Measurements from ENCODE around the gene MUC5B.

Gene MUC5B

DNA sequence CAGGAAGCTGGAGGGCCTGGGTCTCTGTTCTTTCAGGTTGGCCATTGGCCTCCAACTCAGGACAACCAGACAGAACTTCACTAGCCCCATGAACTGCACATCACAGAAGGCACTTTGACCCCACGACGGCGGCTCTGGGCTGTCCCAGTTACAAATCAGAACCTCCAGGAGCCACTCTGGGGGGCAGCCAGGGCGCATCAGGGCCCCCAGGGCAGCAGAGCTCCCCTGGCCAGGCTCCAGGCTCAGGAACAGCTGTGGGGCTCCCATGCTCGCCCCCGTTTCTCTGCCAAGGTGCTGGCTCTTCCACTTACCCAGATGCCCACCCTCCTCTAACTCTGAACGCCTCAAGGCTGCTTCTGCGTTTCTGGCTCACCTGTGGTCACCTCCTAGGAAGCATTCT lies 61.0 kb downstream of the MUC5B start:
- DNase-seq (ENCODE audit: low spot score), result no peak

DNA sequence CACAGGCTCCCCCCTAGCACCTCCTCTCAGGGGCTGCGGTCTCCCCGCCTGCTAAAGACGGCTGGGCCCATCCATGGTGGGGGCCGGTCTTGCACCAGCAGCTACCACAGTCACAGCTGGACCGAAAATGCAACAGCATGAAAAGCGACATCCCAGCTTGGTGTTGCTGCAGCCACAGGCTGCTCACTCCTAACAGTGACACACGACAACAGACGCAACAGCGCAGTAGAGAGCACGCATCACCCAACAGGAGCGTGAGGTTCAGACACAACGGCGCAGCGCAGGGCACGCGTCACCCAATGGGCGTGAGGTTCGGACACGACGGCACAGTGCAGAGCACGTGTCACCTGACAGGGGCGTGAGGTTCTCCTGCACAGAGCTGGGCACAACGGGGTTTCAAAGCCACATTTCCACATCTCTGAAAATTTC lies 62.5 kb downstream of the MUC5B start:
- no peak for DNase-seq (ENCODE audit: low spot score)

DNA sequence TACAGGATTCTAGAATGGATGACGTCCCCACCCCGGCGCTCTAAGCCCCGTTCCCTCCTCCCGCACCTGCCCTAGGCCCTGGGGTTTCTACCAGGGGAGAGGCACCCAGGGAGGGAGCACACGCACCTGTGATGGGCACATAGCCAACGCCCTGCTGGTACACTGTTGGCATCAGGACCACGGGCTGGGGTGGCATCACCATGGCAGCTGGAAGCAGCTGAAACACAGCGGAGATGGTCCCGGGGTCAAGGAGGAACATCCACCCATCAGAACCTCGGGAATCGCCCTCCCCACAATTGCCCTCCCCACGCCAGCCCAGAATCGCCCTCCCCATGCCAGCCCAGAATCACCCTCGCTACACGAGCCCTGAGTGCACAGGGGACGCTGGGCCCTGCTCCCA lies 63.0 kb downstream of the MUC5B start:
- no peak for DNase-seq (ENCODE audit: low spot score)

DNA sequence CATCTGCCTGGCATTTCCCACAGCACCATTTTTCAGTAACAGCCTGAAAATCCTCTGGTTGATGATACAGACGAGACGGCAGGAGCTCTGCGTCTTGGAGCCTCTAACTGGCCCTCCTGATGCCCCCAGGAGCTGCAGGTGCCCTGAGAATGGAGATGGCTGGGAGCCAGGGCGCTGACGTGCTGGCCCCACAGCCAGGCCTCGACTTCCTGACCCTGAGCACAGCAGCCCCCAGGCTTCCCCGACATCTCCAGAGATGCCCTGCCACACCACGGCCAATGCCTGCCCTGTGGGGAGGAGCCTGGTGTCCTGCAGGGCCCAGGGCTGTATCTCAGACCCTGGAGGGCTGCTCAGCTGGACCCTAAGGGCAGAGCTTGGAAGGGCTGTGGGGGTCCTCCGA lies 65.1 kb downstream of the MUC5B start:
- no peak for DNase-seq (ENCODE audit: low spot score)

DNA sequence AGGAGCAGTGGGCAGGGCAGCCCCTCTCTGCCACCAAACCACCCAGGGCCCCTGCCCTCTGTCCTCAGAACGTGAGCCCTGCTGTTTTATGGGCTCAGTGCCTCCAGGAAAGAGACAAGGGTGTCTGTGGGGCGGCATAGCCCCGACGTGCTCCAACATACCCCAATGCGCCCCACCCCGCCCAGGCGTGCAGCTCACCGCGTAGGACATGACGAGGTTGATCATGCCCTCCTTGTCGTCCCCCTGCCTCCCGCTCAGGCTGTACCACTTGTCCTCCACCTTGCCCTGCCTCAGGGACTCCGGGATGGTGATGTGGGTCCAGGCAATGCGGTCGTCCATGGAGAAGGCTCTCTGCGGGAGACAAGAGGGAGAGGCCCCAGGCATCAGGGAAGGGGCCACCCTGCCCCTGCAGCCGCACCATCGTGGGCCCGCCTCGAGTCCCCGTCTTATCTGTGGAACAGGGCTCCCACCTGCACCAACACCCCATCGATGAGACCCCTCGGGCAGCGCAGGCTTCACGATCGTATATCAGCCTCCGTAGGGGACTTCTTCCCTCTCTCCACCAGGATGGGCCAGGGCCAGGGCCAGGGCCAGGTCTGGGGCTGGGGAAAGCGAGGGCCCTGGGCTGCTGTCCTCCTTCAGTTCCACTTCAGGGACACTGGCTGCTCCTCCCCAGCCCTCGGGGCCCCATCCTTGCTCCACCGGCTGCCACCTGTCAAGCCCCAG lies 65.7 kb downstream of the MUC5B start:
- DNase-seq (ENCODE audit: low spot score), result no peak

DNA sequence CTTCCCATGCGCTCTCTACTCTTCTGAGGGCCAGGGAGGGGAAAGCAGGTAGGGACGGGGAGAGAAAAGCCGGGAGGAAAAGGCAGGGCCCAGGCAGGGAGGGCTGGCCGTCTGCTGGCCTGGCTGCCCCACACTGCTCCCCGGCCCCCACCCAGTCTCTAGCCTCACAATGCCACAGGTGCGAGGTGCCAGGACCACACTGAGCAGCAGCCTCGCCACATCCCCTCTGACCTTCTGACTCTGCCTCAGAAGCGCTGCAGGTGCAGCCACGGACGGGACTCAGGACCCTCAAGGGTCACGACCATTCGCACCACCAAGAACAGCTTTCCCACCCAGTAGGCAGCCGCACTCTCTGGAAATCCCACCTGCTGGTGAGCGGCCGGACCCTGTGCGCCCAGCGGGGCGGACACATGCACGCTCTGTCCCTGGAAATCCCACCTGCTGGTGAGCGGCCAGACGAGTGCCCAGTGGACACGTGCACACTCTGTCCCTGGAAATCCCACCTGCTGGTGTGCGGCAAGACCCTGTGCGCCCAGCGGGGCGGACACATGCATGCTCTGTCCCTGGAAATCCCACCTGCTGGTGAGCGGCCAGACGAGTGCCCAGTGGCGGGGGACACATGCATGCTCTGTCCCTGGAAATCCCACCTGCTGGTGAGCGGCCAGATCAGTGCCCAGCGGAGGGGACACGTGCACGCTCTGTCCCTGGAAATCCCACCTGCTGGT lies 66.5 kb downstream of the MUC5B start:
- DNase-seq (ENCODE audit: low spot score), result no peak

DNA sequence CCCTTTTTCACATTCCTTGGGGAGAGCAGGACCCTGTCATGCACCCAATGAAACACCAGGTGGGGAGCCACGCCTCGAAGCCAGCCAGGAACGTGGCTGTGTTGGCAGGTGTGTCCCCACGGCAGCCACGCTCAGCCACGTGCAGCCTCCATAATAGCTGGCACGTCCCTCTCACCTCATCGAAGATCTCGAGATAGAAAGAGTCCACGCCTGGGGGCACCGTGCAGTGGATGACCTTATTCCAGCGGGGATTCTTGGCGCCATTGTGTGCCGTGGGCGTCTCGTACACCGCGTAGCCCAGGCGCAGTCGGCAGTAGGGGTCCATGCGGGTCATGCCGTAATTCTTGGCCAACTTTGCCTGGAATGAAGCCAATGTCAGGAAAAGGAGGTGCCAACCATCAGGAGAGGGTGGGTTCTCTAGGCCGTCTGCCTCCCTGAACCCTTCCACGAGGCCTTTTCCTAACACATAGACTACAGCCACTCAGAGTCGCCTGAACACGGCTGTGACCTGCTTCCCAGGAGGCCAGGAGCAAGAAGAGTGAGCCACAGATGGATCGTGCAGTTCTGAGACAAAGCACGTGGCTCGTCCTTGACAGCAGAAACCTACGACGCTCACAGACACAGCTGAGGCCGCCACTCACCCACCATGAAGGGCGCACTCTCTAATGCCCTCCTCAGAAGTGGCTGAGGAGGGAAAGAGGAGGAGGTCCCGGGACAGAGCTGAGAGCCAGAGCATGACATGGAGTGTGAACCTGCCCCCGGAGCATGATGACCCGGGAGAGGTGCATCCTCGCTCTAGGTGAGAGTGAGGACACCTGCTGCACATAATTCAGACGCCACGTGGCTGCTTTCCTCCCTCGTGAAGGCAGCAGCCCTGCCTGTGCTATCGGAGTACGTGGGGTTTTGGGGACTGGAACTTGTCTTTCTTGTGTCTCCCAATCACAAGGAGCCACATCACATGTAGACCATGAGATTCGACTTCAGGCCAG lies 67.5 kb downstream of the MUC5B start:
- no peak for DNase-seq (ENCODE audit: low spot score)

DNA sequence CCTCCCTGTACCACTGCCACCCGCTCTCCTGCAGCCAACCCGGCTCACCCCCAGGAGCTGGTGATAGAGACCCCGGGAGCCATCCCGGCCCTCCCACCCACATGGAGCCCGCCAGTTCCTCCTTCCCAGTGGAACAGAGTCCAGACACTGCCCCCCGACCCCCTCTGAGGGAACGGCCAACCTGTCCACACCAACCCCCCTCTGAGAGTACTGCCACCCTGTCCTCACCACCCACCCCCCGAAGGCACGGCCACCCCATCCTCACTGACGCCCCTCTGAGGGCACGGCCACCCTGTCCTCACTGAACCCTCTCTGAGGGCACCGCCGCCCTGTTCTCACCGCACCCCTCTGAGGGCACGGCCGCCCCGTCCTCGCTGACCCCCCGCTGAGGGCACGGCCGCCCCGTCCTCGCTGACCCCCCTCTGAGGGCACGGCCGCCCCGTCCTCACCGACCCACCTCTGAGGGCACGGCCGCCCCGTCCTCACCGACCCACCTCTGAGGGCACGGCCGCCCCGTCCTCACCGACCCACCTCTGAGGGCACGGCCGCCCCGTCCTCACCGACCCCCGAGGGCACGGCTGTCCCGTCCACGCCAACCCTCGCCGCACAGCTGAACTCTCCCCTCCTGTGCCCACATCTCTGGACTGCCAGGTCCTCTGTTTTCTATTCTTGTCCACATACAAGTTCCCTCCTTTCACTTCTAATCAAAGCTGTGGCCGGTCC lies 68.6 kb downstream of the MUC5B start:
- DNase-seq (ENCODE audit: low spot score), result no peak

DNA sequence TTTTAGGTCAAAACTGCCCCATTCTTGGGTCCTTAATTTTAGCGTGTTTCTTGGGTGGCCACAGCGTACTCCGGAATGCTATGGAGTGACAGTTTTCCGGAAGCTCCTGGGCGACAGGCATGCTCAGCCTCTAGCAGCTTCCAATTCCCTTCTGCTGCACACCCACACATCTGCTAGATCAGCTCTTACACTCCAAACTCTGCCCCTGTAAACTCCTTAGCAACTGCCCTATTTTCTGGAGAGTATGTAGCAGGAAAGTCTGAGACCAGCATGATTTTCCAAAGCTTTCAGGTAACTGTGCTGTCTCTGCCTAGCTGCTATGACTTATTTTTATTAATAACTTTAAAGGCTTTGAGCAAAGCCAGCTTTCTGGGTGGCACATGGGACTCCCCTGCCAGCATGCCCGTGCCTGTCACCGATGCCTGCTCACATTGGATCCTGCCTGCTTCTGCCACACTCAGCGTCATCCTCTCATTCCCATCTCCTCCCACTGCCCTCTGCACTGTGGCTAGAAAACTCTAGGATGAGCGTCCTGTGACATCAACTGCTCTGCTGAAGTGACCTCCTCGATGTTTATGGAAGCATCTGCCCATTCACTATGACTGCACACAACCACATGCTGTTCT lies 69.3 kb downstream of the MUC5B start:
- no peak for DNase-seq (ENCODE audit: low spot score)

DNA sequence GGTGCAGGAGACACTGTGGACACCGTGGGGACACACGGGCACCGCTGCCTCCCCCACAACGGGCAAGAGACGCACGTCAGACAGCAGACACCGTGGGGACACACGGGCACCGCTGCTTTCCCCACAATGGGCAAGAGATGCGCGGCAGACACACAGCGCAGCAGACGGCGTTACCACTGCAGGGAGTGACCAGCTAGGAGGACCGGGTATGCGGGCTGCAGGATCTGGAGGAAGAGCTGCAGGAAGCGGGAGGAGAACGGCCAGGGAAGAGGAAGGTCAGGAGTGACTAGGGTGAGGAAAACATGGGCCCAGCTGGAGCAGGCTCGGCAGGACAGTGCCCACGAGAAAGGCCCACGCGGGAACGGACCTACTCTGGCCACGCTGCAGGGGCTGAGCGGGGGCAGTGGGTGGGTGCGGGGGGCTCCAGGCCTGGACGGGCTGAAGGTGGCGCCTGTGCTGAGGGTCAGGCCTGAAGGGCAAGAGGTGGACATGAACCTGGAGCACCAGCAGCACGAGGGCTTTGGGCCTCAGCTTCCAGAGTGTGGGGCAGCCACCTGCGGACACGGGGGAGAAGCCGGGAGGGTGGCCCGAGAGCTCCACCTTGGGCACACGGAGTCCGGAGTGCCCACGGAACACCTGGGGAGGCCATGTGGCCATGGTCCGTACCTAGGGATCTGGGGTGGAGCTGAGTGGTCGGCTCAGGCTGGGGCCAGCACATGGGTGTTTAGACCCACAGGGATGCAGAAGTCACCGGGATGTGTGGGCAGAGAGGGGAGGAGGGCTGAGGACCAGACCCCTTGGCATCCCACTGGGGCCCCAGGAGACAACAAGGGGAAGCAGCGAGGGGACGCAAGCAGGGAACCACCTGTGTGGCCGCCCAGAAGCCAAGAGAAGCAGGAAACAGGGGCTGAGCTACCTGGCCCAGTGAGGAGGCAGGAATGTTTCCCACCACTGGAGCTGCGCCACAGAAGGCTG lies 70.1 kb downstream of the MUC5B start:
- DNase-seq (ENCODE audit: low spot score), result no peak

DNA sequence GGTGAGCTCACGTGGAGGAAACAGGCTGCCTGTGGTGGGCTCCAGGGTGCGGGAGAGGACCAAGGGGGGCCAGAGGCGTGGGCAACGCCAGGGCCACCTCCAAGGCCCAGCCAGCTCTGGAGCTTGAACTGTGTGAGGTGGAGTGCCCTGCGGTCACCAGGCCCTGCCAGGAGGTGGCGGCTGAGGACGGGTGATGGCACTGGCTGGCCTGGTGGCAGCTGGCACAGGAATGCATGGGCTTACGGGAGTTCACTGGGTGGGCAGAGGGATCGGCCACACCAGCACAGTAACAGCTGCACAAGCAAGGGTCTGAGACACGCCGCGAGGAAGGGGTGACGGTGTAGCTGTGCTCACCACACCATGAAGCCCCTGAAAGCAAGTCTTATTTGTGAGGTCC lies 70.8 kb downstream of the MUC5B start:
- peak; percentile 58 for DNase-seq (ENCODE audit: low spot score)

DNA sequence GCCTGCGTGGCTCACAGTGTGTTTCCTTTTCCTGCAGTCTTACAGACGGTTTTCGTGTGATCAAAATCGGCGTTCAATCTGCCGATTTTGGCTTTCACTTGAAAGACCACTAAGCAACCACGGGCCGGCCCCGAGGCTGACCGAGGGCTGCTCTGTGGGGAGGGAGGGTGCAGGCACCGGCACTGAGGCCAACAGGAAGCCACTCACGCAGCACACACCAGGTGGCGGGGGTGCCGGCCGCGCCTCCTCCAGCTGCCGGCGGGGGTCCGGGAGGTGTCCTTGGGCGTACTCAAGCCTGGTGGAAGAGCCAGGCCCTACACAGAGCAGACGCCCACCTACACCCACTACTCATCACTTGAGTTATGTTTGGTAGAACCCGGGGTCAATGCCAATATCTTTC lies 72.2 kb downstream of the MUC5B start:
- DNase-seq (ENCODE audit: low spot score), result no peak

DNA sequence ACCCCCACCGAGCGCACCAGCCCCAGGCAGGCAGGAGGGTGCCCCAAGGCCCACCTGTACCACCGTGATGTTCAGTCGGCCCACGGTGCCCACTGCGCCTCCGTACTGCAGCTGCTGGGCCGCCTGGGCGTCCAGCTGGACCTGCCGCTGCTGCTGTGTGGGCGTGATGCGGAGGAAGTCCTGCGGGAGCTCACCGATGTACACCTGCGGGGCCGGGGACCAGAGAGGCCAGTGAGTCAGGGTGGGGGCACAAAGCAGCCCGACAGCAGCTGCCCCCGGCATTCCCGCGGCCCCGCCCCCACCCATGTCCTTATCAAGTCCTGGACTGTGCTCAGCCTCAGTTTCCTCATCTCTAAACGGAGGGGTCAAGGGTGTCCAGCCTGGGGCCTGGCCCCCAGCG lies 72.7 kb downstream of the MUC5B start:
- no peak for DNase-seq (ENCODE audit: low spot score)

DNA sequence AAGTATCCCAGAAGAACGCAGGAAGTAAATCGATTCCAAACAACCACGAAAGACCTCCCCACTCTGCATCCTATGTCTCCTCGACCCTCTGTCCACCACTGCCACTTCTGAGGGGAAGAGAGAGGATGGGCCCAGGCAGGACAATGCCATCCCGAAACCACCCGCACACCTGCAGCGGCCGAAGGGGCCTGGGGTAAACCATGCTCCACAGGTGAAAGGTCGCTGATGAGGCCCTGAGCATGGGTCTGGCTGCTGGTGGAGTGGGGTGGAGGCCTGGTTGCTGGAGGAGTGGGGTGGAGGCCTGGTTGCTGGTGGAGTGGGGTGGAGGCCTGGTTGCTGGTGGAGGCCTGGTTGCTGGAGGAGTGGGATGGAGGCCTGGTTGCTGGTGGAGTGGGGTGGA lies 73.4 kb downstream of the MUC5B start:
- DNase-seq (ENCODE audit: low spot score), result no peak

DNA sequence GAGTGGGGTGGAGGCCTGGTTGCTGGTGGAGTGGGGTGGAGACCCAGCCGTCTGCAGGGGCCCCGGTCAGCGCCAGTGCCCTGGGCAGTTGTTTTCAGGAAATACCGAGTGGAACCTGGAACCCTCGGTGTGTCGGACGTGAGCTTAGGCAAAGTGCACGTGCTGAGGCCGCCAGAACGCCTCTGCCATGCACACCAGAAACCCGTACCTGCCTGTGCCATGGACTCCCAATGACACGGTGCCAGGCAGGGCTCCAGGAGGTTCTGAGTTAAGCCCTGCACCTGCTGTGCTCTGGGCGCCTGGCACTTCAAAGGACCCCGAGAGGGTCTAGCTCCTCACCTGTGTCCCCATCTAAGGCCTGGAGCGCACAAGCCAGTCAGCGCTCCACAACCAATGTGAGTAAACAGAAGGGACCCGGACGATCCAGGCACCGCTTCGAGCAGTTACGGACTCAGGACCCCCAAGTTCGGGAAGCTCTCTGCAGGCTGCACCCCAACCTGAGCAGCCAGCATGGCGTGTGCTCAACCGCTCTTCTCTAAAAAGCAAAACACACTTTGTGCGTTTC lies 74.2 kb downstream of the MUC5B start:
- no peak for DNase-seq (ENCODE audit: low spot score)

DNA sequence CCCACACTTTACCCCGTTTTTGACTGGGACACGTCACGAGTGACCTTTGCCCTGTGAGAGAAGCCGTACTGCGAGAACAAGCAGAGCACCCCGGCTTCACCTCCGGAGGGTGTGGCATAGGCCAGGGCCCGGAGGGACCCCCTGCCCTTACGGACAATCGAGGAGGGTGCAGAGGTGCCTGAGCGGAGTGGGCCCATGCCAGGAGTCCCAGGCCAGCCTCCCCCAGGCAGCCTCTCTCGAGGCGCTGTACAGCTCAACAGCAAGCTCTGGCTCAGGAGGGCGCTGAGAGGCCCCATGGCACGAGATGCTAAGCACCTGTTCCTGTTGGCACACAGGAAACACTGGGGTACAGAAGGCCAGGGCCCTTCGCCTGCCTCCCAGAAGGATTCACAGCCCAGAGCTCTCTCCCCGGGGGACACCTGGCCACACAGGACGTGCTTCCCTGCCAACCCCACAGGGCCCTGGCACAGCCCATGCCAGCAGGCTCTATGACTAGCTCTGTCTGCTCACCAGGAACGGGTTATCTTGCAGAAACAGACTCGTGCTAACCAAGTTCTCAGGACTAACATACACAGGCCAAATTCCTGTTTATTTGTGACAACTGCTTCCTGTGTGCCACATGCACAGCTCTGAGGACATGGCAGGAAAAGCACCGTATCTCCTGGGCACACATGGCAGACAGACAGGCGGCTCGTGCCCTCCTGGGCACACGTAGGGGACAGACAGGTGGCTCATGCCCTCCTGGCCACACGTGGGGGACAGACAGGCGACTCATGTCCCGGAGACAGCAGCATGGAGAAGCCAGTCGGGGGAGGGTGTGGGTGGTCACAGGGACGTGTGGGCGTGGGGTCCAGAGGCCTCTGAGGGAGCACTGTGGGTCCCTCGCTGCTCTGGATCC lies 75.0 kb downstream of the MUC5B start:
- peak; percentile 74 for DNase-seq (ENCODE audit: low spot score)

DNA sequence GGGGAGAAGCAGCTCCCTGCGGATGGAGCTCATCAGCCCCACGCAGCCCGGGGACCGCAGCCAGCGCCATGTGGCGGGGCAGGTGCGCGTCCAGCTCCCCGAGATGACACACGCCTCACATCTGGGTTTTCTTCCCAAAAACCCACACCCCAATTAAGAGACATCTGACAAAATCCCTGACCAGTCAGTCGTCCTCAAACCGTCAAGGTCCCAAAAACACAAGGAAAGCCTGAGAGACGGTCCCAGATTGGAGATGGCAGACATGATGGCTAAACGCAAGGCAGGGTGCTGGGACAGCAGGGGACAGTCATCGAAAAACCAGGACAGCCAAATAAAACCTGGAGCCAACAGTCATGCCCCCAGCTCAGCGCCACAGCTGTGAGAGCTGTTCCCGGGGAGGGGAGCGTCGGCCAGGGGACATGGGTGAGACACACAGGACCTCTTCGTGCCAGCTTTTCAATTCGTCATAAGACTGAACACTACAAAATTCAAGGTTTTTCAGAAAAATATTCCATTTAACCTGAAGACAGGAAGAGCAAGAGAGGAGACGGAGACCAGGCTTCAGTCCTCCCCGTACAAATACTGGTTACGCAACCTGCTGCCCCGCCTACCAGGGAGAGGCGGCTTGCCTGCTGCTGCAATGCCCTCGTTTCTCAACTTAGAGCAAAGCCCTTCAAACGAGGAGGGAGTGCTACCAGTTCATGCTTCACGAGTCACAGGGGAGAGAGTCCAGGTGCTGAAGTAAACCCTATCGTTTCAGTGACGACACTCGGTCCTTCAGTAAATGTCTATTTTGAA lies 76.0 kb downstream of the MUC5B start:
- DNase-seq (ENCODE audit: low spot score), result peak; percentile 92

DNA sequence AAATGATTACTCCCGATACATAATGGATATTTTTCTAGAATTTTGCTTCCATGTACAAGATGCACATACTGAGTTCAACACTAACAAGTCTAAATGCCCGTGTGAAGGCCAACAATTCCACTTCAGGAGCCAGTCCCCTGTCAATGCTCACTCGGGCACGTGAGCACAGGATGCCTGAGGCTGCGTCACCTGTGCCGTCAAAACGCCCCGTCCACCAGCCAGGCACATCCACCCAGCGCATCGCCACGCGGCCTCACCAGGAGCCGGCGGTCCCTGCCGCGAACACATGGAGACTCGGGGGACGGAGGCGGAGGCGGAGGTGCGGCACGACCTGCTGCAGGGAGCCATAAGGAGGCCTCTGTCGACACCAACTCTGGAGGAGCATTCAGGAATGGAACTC lies 76.8 kb downstream of the MUC5B start:
- no peak for DNase-seq (ENCODE audit: low spot score)
